Measurements from ENCODE around the gene ASB5. TPM values are rescaled to one million over a fixed set of nuclear protein-coding genes. Genes with fewer than 3 reads are reported as not detected.

Gene ASB5
- polyA plus RNA-seq, 3 donors = not detected

DNA sequence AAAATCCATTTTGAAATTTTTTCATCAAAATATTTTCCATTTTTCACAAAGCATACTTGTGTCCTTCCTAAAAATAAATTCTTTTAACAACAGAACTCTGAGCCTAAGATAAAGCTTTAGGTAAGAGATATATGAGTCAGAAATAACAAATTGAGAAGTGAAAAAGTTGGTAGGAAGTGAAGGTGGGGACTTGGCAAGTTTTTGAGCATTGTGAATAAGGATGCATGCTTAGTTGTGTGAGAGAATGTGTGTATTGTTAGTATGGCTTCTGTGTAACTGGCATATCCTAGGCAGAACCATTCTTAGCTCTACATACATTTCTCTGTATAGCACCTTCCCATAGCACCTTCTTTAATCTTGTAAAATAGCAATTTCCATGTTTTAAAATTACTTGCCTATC lies 6.8 kb downstream of the ASB5 start:
- Histone ChIP-seq H3K27me3 (ENCODE audit: control insufficient read depth in 2 of 2, insufficient read depth in 2 of 2, low read length in 2 of 2) (no peaks in the 10 kb centered on the region), H3K4me2 (replicated peaks; ENCODE audit: extremely low read depth, low read length, poor library complexity, severe bottlenecking) (no peak overlapping the region), H3K36me3 (replicated peaks in 1 of 2; ENCODE audit: control insufficient read depth in 1 of 2, insufficient read depth in 2 of 2, low read length in 2 of 2) (no peaks in the 10 kb centered on the region), H3K79me2 (ENCODE audit: insufficient read depth, low read length) (no peaks in the 10 kb centered on the region), H3K4me3 (replicated peaks in 1 of 3; ENCODE audit: low read depth in 2 of 3, low read length in 3 of 3) (no peak overlapping the region), H3K9me3 (replicated peaks in 1 of 2; ENCODE audit: control insufficient read depth in 1 of 2, insufficient read depth in 1 of 2, low read length in 2 of 2) (no peaks in the 10 kb centered on the region), H4K20me1 (ENCODE audit: insufficient read depth, low read length) (no peaks in the 10 kb centered on the region), H3K27ac (ENCODE audit: low read depth in 1 of 2, low read length in 2 of 2) (no peak overlapping the region), H3K4me1 (ENCODE audit: control insufficient read depth in 1 of 2, insufficient read depth in 2 of 2, low read length in 2 of 2) (no peaks in the 10 kb centered on the region), H2AFZ (ENCODE audit: insufficient read depth, low read depth, low read length, poor library complexity, severe bottlenecking) (no peak overlapping the region), H3K9ac (ENCODE audit: insufficient read depth, low read length, poor library complexity, severe bottlenecking) (no peak overlapping the region)
- no peak overlapping the region for H3K4me3 Mint-ChIP-seq
- intact Hi-C loops (cut with micrococcal nuclease) = no loop called here
- peaks cover 0 to 3% (median 1%) of the 10 kb centered on the region in 3 donors for H3K27me3 Mint-ChIP-seq (ENCODE audit: low read depth in 3 of 3)
- no peak for DNase-seq
- H3K4me1 Mint-ChIP-seq = no peaks in the 10 kb centered on the region
- H3K9me3 Mint-ChIP-seq = peaks cover 0 to 2% (median 0%) of the 10 kb centered on the region in 7 donors
- H3K36me3 Mint-ChIP-seq = no peaks in the 10 kb centered on the region
- TF ChIP-seq CTCF (IDR thresholded peaks at IDR 0.05) = no peak
- no peak overlapping the region for H3K27ac Mint-ChIP-seq

GRCh38 chr4:176261481-176261880 lies 7.5 kb downstream of the ASB5 start:
- WGBS (ENCODE audit: insufficient coverage) = 100% methylated on average over 1 of the region's 3 CpGs
- no peak overlapping the region for H2AFZ ChIP-seq (ENCODE audit: insufficient read depth, low read depth, low read length, poor library complexity, severe bottlenecking)
- H3K9me3 ChIP-seq (replicated peaks in 1 of 2; ENCODE audit: control insufficient read depth in 1 of 2, insufficient read depth in 1 of 2, low read length in 2 of 2) = no peaks in the 10 kb centered on the region
- Mint-ChIP-seq H3K9me3 (peaks cover 0 to 2% (median 0%) of the 10 kb centered on the region in 7 donors), H3K4me3 (no peak overlapping the region), H3K27ac (no peak overlapping the region), H3K27me3 (ENCODE audit: low read depth in 3 of 3) (peaks cover 0 to 5% (median 3%) of the 10 kb centered on the region in 3 donors), H3K36me3 (no peaks in the 10 kb centered on the region), H3K4me1 (no peaks in the 10 kb centered on the region)
- no peak overlapping the region for H3K27ac ChIP-seq (ENCODE audit: low read depth in 1 of 2, low read length in 2 of 2)
- no peaks in the 10 kb centered on the region for H3K27me3 ChIP-seq (ENCODE audit: control insufficient read depth in 2 of 2, insufficient read depth in 2 of 2, low read length in 2 of 2)
- H4K20me1 ChIP-seq (ENCODE audit: insufficient read depth, low read length) = no peaks in the 10 kb centered on the region
- H3K4me3 ChIP-seq (replicated peaks in 1 of 3; ENCODE audit: low read depth in 2 of 3, low read length in 3 of 3) = no peak overlapping the region
- no peak for TF ChIP-seq CTCF (IDR thresholded peaks at IDR 0.05)
- DNase-seq = no peak
- no peaks in the 10 kb centered on the region for H3K79me2 ChIP-seq (ENCODE audit: insufficient read depth, low read length)
- H3K4me1 ChIP-seq (ENCODE audit: control insufficient read depth in 1 of 2, insufficient read depth in 2 of 2, low read length in 2 of 2) = no peaks in the 10 kb centered on the region
- H3K9ac ChIP-seq (ENCODE audit: insufficient read depth, low read length, poor library complexity, severe bottlenecking) = no peak overlapping the region
- intact Hi-C loops (cut with micrococcal nuclease) = no loop called here
- H3K36me3 ChIP-seq (replicated peaks in 1 of 2; ENCODE audit: control insufficient read depth in 1 of 2, insufficient read depth in 2 of 2, low read length in 2 of 2) = no peaks in the 10 kb centered on the region
- no peak overlapping the region for H3K4me2 ChIP-seq (replicated peaks; ENCODE audit: extremely low read depth, low read length, poor library complexity, severe bottlenecking)

Data from CD14-positive monocyte (primary cell).